Measurements from ENCODE around the gene LRRC30. TPM values are rescaled to one million over a fixed set of nuclear protein-coding genes. Genes with fewer than 3 reads are reported as not detected.
A peak's percentile ranks its signal among the peaks of the same experiment; 100 is the strongest.

LRRC30 gene
- polyA plus RNA-seq, 1 donor = not detected

- H3K4me1 ChIP-seq (ENCODE audit: control insufficient read depth, insufficient read depth, low read length) = no peaks in the 10 kb centered on the region
- no peak overlapping the region for H3K4me3 ChIP-seq (ENCODE audit: low read length)
- H3K36me3 ChIP-seq (ENCODE audit: control insufficient read depth, insufficient read depth, low read length) = no peaks in the 10 kb centered on the region
- H3K27me3 ChIP-seq (ENCODE audit: control insufficient read depth, insufficient read depth, low read length) = peaks cover 3% of the 10 kb centered on the region
- DNase-seq = no peak
- 80% methylated on average over 1 of the region's 8 CpGs for WGBS (ENCODE audit: insufficient coverage, low lambda C conversion rate)
- H3K9me3 ChIP-seq (ENCODE audit: control insufficient read depth, low read depth, low read length) = no peaks in the 10 kb centered on the region
- no peak overlapping the region for H3K27ac ChIP-seq (ENCODE audit: low read length)
Observed at GRCh38 chr18:7236933-7237332, 6.0 kb downstream of the LRRC30 start.

- no peak overlapping the region for H3K27ac ChIP-seq (ENCODE audit: low read length)
- no peak overlapping the region for H3K4me3 ChIP-seq (ENCODE audit: low read length)
- H3K36me3 ChIP-seq (ENCODE audit: control insufficient read depth, insufficient read depth, low read length) = no peaks in the 10 kb centered on the region
- peaks cover 3% of the 10 kb centered on the region for H3K27me3 ChIP-seq (ENCODE audit: control insufficient read depth, insufficient read depth, low read length)
- H3K9me3 ChIP-seq (ENCODE audit: control insufficient read depth, low read depth, low read length) = no peaks in the 10 kb centered on the region
- no CpG with 5 or more reads among the region's 6 CpGs for WGBS (ENCODE audit: insufficient coverage, low lambda C conversion rate)
- H3K4me1 ChIP-seq (ENCODE audit: control insufficient read depth, insufficient read depth, low read length) = no peaks in the 10 kb centered on the region
- DNase-seq = peak in 1 of 2 donors; percentile 9
Observed at GRCh38 chr18:7237673-7238272, 6.9 kb downstream of the LRRC30 start.

- no peak for DNase-seq
- Histone ChIP-seq H3K27me3 (ENCODE audit: control insufficient read depth, insufficient read depth, low read length) (no peaks in the 10 kb centered on the region), H3K27ac (ENCODE audit: low read length) (no peak overlapping the region), H3K4me1 (ENCODE audit: control insufficient read depth, insufficient read depth, low read length) (no peaks in the 10 kb centered on the region), H3K36me3 (ENCODE audit: control insufficient read depth, insufficient read depth, low read length) (no peaks in the 10 kb centered on the region), H3K9me3 (ENCODE audit: control insufficient read depth, low read depth, low read length) (no peaks in the 10 kb centered on the region), H3K4me3 (ENCODE audit: low read length) (no peak overlapping the region)
- WGBS (ENCODE audit: insufficient coverage, low lambda C conversion rate) = no CpG with 5 or more reads among the region's 4 CpGs
Observed at GRCh38 chr18:7242926-7243325, 12.0 kb downstream of the LRRC30 start.

- Histone ChIP-seq H3K4me3 (ENCODE audit: low read length) (no peak overlapping the region), H3K4me1 (ENCODE audit: control insufficient read depth, insufficient read depth, low read length) (no peaks in the 10 kb centered on the region), H3K36me3 (ENCODE audit: control insufficient read depth, insufficient read depth, low read length) (no peaks in the 10 kb centered on the region), H3K9me3 (ENCODE audit: control insufficient read depth, low read depth, low read length) (no peaks in the 10 kb centered on the region), H3K27me3 (ENCODE audit: control insufficient read depth, insufficient read depth, low read length) (no peaks in the 10 kb centered on the region), H3K27ac (ENCODE audit: low read length) (no peak overlapping the region)
- WGBS (ENCODE audit: insufficient coverage, low lambda C conversion rate) = 90% methylated on average over 2 of the region's 6 CpGs
- no peak for DNase-seq
Observed at GRCh38 chr18:7248877-7249276, 18.0 kb downstream of the LRRC30 start.

GRCh38 chr18:7254163-7254562 is 23.3 kb downstream of the LRRC30 start:
- Histone ChIP-seq H3K9me3 (ENCODE audit: control insufficient read depth, low read depth, low read length) (no peaks in the 10 kb centered on the region), H3K27me3 (ENCODE audit: control insufficient read depth, insufficient read depth, low read length) (peaks cover 6% of the 10 kb centered on the region), H3K36me3 (ENCODE audit: control insufficient read depth, insufficient read depth, low read length) (no peaks in the 10 kb centered on the region), H3K4me3 (ENCODE audit: low read length) (no peak overlapping the region), H3K27ac (ENCODE audit: low read length) (no peak overlapping the region), H3K4me1 (ENCODE audit: control insufficient read depth, insufficient read depth, low read length) (no peaks in the 10 kb centered on the region)
- no peak for DNase-seq
- WGBS (ENCODE audit: insufficient coverage, low lambda C conversion rate) = no CpG with 5 or more reads among the region's 5 CpGs

GRCh38 chr18:7255054-7255453 is 24.2 kb downstream of the LRRC30 start:
- no peak overlapping the region for H3K27ac ChIP-seq (ENCODE audit: low read length)
- H3K9me3 ChIP-seq (ENCODE audit: control insufficient read depth, low read depth, low read length) = no peaks in the 10 kb centered on the region
- H3K4me1 ChIP-seq (ENCODE audit: control insufficient read depth, insufficient read depth, low read length) = no peaks in the 10 kb centered on the region
- DNase-seq = no peak
- H3K27me3 ChIP-seq (ENCODE audit: control insufficient read depth, insufficient read depth, low read length) = peaks cover 6% of the 10 kb centered on the region
- no peaks in the 10 kb centered on the region for H3K36me3 ChIP-seq (ENCODE audit: control insufficient read depth, insufficient read depth, low read length)
- WGBS (ENCODE audit: insufficient coverage, low lambda C conversion rate) = no CpG with 5 or more reads among the region's 8 CpGs
- H3K4me3 ChIP-seq (ENCODE audit: low read length) = no peak overlapping the region

GRCh38 chr18:7255643-7256042 is 24.8 kb downstream of the LRRC30 start:
- H3K9me3 ChIP-seq (ENCODE audit: control insufficient read depth, low read depth, low read length) = no peaks in the 10 kb centered on the region
- no peaks in the 10 kb centered on the region for H3K4me1 ChIP-seq (ENCODE audit: control insufficient read depth, insufficient read depth, low read length)
- no peak overlapping the region for H3K4me3 ChIP-seq (ENCODE audit: low read length)
- 100% methylated on average over 4 of the region's 5 CpGs for WGBS (ENCODE audit: insufficient coverage, low lambda C conversion rate)
- no peak for DNase-seq
- no peak overlapping the region for H3K27ac ChIP-seq (ENCODE audit: low read length)
- peaks cover 6% of the 10 kb centered on the region for H3K27me3 ChIP-seq (ENCODE audit: control insufficient read depth, insufficient read depth, low read length)
- no peaks in the 10 kb centered on the region for H3K36me3 ChIP-seq (ENCODE audit: control insufficient read depth, insufficient read depth, low read length)

- Histone ChIP-seq H3K4me3 (ENCODE audit: low read length) (no peak overlapping the region), H3K27ac (ENCODE audit: low read length) (no peak overlapping the region), H3K9me3 (ENCODE audit: control insufficient read depth, low read depth, low read length) (no peaks in the 10 kb centered on the region), H3K36me3 (ENCODE audit: control insufficient read depth, insufficient read depth, low read length) (no peaks in the 10 kb centered on the region), H3K27me3 (ENCODE audit: control insufficient read depth, insufficient read depth, low read length) (peaks cover 6% of the 10 kb centered on the region), H3K4me1 (ENCODE audit: control insufficient read depth, insufficient read depth, low read length) (no peaks in the 10 kb centered on the region)
- WGBS (ENCODE audit: insufficient coverage, low lambda C conversion rate) = 35% methylated on average over 2 of the region's 10 CpGs
- DNase-seq = no peak
Observed at GRCh38 chr18:7256618-7257425, 25.9 kb downstream of the LRRC30 start.

- H3K36me3 ChIP-seq (ENCODE audit: control insufficient read depth, insufficient read depth, low read length) = no peaks in the 10 kb centered on the region
- WGBS (ENCODE audit: insufficient coverage, low lambda C conversion rate) = 20% methylated on average over 1 of the region's 3 CpGs
Observed at GRCh38 chr18:7257426-7257740, 26.5 kb downstream of the LRRC30 start.

GRCh38 chr18:7259475-7259874 is 28.6 kb downstream of the LRRC30 start:
- no CpG with 5 or more reads among the region's 6 CpGs for WGBS (ENCODE audit: insufficient coverage, low lambda C conversion rate)
- peaks cover 6% of the 10 kb centered on the region for H3K27me3 ChIP-seq (ENCODE audit: control insufficient read depth, insufficient read depth, low read length)
- DNase-seq = peak in 1 of 2 donors; percentile 19

More at GRCh38 chr18:7257426-7257740, 26.5 kb downstream of the LRRC30 start:
- DNase-seq = no peak
- Histone ChIP-seq H3K4me3 (ENCODE audit: low read length) (no peak overlapping the region), H3K9me3 (ENCODE audit: control insufficient read depth, low read depth, low read length) (no peaks in the 10 kb centered on the region), H3K27me3 (ENCODE audit: control insufficient read depth, insufficient read depth, low read length) (peaks cover 6% of the 10 kb centered on the region), H3K27ac (ENCODE audit: low read length) (no peak overlapping the region), H3K4me1 (ENCODE audit: control insufficient read depth, insufficient read depth, low read length) (no peaks in the 10 kb centered on the region)

GRCh38 chr18:7261199-7261598 is 30.3 kb downstream of the LRRC30 start:
- WGBS (ENCODE audit: insufficient coverage, low lambda C conversion rate) = no CpG with 5 or more reads among the region's 3 CpGs
- Histone ChIP-seq H3K9me3 (ENCODE audit: control insufficient read depth, low read depth, low read length) (no peaks in the 10 kb centered on the region), H3K27ac (ENCODE audit: low read length) (no peak overlapping the region), H3K36me3 (ENCODE audit: control insufficient read depth, insufficient read depth, low read length) (no peaks in the 10 kb centered on the region), H3K4me3 (ENCODE audit: low read length) (no peak overlapping the region), H3K4me1 (ENCODE audit: control insufficient read depth, insufficient read depth, low read length) (no peaks in the 10 kb centered on the region), H3K27me3 (ENCODE audit: control insufficient read depth, insufficient read depth, low read length) (peaks cover 5% of the 10 kb centered on the region)
- no peak for DNase-seq

More at GRCh38 chr18:7259475-7259874, 28.6 kb downstream of the LRRC30 start:
- Histone ChIP-seq H3K4me3 (ENCODE audit: low read length) (no peak overlapping the region), H3K4me1 (ENCODE audit: control insufficient read depth, insufficient read depth, low read length) (no peaks in the 10 kb centered on the region), H3K36me3 (ENCODE audit: control insufficient read depth, insufficient read depth, low read length) (no peaks in the 10 kb centered on the region), H3K9me3 (ENCODE audit: control insufficient read depth, low read depth, low read length) (no peaks in the 10 kb centered on the region), H3K27ac (ENCODE audit: low read length) (no peak overlapping the region)
